Activated CD4-positive, CD25-positive, alpha-beta regulatory T cell treated with anti-CD3 and anti-CD28 coated beads, Interleukin-2, amount 50 U/mL, for 24 hours (primary cell): Measurements from ENCODE around the gene CABS1.

Experiments
- ATAC-seq, 2 donors: fragments of 150-1000 bp; cut with Tn5 transposase; one replicate each; pipeline ENCODE4 v1.10.0; 2021; ENCODE audit warnings: mild to moderate bottlenecking in 1 of 2, moderate library complexity in 1 of 2

Gene CABS1

DNA sequence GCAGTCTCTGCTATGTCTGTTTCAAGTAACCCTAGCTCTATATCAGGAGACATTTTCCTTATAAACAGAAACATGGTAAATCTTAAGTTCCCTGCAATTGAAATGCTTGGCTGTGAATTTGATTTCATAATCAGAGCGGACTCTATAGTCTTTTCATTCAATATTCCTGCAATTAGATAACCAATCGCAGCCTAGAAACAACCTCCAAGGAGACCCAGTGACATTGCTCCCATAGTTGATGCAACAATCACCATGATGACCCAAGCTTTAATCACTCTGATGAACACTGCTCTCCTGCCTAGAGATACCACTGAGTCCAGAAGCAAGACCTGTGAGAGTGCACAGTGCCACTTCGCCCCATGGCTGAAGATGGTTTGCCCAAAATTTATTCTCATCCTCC is at the start of gene CABS1:
Gene CABS1 (plus strand): TSS at position 301 of the 400 bp plus-strand sequence. CDS start 59 bp downstream, at position 360.
- ATAC-seq: no peak

DNA sequence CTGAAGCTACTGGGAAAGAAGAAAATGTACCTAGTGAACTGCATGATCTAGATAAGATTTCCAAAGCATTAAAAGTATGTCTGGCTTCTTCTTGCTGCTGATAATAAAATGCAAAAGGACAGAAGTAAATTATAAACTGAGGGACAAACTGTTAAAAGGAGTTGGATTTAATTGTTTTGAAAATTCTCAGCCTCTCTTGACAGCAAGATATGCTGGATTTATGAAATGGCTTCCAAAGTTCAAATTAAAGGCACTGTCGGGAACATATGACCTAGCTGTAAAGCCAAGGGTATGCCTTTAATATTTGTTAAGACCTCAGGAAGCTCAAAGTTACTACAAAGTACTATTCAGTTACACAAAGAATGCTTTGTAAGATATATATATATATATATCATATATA is 46.1 kb upstream of the CABS1 start:
- no peak for ATAC-seq

DNA sequence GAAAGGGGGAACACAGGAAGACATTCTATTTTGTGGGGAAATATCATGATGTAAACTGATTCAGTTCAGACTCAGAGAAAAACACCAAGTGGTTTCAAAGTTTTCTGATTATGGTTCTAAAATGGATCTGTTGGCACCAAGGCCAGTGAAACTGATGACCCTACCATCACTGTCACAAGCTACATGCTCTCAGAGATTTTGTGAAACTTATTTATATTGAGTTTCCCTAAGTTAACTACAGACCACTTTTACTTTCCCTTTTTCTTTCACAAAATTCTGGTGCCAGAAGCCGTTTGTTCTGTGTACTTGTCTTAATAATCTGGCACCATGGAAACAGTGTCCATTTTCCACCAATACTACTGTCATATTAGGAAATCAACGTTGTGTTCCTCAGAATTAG is 43.4 kb upstream of the CABS1 start:
- no peak for ATAC-seq

DNA sequence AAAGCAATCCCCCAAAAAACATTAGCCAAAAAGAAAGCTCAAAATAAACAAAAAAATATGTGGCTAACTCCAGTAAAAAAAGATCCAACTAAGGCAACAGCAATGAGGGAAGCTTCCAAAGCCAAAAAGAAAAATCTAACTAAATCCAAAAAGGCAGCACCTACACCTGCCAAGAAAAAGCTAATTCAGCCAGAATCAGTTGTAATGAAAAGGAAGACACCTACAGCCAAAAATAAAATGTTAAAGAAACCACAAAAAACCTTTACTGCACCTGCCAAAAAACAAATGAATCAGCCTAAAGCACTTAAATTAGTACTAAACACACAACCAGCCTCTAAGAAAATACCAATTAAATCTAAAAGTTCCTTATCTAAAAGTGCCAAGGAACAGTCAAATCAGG is 37.2 kb upstream of the CABS1 start:
- ATAC-seq: no peak

DNA sequence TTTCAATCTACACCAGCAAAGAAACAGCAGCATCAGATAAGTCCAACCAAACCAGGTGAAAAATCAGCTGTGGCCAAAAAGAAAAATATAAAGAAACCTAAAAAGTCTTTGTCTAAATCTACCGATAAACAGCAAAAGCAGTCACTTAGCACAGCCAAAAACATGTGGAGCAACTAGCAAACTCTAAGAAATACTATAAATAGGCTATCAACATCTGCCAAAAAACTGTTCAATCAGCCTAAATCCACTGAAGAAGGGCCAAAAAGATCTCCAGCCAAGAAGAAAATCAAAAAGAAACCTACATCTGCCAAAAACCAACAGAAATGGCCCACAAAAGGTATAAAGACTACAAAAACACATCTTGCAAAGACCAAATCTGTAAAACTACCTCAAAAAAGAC is 36.7 kb upstream of the CABS1 start:
- no peak for ATAC-seq

DNA sequence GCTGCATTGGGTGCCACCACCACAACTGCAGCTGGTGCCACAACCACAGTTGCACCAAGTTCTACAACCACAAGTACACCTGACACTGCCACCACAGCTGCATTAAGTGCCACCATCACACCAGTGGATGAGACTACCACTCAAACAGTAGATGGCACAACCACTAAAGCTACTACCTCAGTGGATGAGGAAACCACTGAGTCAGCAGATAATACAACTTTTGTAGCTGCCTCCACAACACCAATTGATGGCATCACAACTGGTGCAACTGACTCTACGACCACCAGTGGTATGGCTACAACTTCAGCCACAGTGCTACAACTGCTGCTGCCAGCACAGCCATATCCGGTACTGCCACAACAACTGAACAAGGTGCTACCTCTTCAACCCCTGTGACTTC is 35.1 kb upstream of the CABS1 start:
- no peak for ATAC-seq

DNA sequence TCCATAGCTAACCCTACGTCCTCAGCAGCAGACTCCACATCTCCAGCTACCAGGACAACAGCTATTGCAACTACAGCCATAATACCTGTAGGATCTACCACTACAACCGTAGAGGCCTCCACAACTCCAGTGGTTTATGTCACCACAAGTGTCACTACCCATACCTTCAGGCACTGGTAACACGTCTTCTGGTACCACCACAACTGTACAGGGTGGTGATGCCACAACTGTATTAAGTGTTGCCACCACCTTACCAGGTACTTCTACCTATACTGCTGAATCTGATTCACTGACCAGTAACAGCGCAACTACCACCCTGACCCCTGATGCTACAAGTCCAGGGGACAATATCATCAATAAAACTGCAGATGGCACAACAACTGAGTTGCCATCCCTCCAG is 34.6 kb upstream of the CABS1 start:
- ATAC-seq: no peak

DNA sequence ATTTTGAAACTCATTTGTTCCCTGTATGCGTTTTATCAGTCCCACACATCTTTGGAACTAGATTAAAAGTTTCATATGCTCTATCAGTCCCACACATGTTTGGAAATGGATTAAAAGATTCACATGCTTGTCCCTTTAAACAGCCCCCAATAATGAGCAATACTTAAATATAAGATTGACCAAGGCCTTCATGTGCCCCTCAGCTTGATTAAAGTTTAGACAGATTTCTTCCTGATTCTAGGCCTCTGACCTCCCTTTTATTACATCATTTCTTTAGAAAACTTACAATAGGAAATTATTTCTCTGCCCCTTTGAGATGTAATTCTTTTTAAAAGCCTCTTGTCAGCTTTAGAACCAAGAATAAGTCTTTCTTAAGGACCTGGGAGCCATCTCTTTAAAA is 31.7 kb upstream of the CABS1 start:
- ATAC-seq: no peak

DNA sequence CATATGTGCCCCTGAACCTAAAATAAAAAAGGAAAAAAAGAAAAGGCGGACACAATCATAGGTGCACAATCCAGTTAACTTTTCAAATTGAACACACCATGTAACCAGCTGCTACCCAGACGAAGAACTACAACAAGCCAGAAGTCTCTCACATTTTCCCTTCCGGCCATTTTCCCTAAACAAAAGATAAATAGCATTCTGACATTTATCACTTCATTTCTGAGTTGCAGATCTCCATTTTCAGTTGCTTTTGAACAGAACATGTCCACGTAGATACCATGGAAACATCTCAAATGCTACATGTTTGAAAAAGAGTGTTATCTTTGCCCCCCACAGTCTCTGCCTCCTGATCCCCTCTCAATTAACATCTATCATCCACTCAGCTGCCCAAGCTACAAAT is 29.2 kb upstream of the CABS1 start:
- ATAC-seq: no peak

DNA sequence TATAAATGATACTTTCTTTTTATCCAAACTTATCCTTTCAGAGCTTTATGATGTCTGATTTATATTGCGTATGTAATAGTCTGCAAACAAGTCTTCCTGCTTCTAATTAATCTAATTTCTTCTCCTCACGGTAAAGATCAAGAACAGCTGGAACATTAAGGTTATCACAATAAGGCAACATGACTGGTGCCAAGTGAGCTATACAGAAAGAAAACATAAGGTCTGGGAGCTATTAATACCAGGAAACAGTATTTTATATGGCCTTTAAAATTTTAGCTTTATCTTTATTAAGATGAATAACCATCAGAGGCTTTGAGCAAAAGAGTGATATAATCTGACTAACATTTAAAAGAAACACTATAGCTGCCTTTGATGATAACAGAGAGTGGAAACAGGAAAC is 28.7 kb upstream of the CABS1 start:
- no peak for ATAC-seq

DNA sequence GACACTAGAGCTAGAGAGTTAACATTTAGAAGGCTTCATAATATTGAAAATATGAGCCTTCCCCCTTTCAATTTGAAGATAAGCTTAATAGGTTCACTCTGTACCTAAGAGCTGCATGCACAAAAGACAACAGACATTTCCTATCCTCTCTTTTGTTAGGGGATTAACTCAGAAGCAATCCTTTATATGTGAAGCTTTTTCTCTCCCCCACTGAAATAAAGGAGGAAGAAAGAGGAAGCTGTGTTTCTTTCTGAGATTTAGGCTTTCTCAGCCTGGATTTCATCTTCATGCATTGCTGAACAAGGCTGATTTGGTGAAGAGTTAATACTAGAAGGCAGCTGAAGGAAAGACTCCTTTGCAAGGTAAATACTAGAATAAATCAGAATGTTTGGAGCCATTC is 21.0 kb upstream of the CABS1 start:
- no peak for ATAC-seq

DNA sequence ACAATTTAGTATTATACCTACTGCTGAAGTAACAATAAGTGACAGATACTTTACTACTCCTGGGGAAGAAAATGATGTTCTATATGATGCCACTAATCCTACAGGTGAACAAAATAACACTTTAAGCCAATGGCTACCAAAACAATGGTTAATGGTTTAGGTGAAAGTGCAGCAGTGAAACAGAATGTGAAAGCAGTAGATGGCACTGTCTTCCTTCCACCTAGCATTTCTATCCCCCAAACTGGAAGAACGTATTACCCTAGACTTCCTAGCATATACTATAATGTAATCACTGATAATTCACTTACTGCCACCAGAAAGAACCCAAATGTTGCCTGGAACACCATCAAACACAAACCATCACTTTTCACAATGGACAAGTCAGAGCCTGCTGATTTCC is 18.9 kb upstream of the CABS1 start:
- ATAC-seq: no peak

DNA sequence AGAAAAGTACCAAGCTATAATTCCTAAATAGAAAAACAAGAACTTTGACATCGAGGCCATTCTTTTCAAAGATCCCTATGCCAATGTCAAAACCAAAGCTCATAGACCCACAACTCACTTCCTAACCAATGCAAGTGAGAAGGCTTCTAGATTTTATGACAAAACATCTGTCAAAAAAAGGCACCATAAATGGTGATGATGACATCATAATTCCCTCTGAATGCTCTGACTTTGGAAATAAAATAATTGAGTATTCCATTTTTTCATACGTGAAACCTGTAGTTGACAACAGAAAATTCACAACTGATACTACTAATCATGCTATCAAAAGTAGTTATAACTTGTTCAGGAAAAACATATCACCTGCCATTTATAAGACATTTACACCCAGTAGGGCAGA is 8.7 kb upstream of the CABS1 start:
- ATAC-seq: no peak

DNA sequence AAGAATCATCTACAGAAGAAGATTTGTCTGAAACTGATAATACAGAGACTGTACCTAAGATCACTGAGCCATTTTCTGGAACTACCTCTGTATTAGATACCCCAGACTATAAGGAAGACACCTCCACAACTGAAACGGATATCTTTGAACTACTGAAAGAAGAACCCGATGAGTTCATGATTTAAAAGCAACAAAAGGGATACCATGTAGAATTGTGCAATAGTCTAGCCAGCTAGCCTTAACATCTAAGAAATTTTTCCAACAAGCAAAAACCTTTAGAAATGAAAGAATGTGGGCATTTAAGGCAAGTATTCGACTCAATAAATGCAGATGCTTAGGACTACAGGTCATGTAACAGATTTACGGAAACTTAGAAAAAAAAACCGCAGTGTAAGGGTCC is 1.3 kb downstream of the CABS1 start:
- no peak for ATAC-seq

DNA sequence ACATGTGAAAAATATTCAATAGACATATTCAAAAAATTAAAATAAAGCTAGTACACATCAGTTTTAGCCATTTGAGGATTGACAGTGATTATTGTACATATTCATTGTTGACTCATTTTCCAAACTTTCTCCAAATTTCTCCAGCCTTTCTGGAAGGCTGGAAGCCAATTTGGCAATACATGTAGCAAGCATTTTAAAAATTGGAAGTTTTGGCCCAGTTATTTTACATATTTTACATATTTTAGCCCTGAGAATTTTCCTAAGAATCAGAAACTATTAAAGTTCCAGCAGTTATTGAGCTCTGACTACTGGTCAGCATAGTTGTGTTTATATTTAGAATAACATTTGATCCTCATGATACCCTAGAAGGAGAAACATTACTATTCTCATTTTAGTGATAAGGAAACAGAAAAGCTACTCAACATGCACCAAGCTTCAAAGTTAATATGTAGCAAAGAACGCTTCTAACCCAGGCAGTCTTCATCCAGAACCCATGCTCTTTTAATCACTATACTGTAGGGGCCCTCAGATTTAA is 3.2 kb downstream of the CABS1 start:
- ATAC-seq: no peak

DNA sequence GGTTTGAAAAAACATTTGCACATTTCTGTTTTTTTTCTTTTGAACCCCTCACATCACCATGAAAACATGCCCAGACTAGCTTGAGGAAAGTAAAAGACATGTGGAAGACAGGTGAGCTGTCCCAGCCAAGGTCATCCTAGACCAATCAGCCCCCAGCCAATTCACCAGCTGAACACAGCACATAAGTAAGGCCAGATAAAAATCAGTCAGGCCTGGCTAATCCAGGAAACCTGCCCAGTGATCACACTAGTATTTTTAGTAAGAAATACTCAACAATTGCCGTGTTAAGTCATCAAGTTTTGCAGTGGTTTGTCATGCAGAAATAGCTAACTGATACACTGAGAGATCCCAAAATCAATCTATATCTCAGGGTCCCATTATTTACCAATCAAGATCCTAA is 21.4 kb downstream of the CABS1 start:
- ATAC-seq: no peak

DNA sequence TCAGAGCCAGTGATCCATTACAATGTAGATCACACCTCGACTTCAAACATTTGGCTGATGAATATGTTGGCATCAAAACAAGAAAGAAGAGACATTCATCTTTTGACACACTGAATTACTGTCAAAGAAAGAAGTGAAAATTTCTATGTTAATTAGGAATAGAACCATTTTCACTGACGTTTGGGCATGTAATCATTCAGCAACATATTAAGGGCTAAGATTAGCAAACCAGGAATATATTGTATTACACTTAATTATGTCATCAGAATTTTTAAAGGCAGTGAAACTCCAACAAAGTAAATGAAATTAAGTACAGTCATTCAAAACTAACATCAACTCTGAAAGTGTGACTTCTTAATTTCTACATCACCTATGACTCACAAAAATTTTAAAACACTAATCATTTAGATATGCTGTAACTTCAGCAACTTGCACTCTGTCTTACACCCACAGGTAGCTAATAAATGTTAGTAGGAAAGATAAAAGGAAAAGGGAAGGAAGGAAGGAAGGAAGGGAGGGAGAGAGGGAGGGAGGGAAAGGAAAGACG is 24.4 kb downstream of the CABS1 start:
- ATAC-seq: no peak

DNA sequence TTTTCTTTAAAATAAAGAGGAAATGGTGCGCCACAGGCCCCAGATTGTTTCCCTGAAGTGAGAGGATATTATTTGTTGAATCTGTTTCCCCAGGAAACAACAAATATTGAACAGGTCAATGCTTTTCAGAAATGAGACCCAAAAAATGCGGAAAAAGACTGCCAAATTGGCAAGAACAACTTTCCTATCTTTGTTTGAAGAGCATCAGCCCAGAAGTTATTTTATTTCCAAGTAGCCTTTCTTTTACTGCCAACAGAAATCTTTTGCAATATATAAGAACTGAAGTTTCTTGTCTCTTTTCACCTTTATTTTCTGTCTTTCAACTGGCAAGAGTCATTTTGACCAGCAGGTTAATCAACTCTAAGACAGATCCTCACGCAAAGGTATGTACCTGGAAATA is 25.7 kb downstream of the CABS1 start, which contains the start of gene SMR3A:
Gene SMR3A (plus strand): TSS at position 301 of the 400 bp plus-strand sequence. CDS start 1,356 bp downstream, outside the sequence.
- no peak for ATAC-seq

DNA sequence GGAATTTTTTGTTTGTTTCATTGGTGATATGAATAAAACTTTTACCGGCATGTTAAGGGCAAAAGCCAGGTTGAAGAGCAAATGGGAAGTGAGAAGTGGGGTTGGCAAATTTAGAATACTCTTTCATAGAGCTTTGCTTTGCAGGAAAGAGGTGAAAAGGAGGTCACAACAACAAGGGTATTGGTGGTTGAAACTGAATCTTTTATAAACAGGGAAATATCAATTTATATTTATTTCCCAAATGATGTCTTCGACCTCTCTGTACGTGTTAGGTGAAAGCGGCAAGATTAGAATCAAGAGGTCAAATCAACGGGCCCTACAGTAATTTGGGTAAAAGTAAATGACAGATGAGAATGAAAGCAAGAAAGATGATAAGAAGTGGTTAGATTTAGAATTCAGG is 29.2 kb downstream of the CABS1 start:
- ATAC-seq: no peak

DNA sequence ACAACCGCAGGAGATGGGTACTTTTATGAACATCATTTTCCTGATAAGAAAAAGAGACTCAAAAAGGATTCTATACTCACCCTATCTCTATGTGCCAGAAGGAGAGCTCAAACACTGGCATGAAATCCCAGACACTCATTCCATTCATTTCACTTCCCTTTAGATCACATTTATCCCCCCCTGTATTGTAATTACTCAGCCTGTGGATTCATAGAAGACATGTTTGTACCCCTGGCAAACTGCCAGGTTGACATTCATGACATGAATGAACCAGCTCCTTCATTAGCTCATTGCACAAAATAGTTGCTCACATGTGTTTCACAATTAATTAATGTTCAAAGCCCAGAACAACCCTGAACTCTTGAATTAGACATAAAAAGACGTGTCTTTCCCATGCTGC is 30.7 kb downstream of the CABS1 start:
- no peak for ATAC-seq

DNA sequence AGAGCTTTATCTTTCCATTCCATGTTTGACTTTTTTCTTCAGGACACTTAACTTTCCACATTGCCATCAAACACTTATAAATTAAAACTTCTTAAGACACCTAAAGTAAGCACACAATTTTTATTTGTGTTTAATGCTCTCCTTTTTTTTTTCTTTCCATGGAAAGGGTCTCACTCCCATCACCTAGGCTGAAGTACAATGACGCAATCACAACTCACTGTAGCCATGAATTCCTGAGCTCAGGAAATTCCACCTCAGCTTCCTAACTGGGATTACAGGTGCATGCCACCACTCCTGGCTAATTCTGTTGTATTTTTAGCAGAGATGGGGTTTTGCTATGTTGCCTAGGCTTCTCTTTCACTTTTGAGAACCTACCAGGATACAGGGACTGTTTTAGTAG is 33.0 kb downstream of the CABS1 start:
- ATAC-seq: no peak

DNA sequence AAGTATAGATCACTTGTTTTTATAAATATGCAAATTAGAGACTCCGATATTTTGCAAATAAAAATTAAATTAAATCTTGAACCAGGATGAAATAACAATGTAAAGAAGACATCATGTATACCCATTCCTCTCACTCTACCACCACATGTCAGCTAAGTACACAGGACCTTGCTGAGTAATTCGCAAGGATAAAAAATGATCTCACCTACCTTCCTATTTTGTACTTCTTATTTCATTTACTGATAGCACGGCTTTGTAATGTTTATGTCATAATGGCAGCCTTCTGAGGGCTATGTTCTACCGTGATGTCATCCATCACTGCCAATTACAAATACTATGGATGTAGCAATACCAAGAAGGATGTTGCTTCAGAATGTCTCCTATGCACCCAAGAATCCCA is 37.2 kb downstream of the CABS1 start:
- no peak for ATAC-seq

DNA sequence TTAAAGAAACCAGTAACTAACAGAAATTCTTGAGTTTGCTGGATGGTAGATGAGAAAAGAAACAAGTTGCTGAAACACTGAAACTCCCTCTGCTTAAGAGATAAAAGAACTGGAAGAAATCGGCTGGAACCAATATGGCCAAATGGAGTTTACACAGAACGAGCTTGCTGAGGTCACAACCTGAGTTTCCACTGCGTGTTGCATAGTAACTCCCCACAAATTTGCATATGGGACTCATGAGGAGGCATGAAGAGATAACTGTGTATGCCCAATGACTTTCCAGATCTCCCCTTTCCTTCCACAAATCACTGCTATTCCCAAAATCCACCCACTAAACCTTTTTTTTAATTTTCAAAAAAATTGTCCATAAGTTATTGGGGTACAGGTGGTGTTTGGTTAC is 38.0 kb downstream of the CABS1 start:
- ATAC-seq: no peak

DNA sequence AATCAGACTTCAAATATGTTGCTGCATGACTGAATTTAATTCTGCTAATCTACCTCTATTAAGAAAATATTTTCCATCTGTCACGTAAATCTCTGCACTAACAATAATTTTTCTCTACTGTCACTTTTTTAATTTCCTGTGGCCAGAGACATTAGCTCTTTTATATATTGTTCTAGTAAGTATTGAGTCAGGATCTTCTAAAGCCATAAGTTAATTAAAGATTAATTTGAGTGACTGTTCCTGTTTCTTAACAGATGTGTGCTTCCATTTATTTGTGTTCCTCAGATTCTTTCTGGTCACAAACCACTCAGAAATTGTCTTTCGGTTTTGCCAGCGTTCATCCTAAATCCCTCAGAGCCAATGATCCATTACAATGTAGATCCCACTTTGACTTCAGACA is 45.8 kb downstream of the CABS1 start:
- no peak for ATAC-seq

DNA sequence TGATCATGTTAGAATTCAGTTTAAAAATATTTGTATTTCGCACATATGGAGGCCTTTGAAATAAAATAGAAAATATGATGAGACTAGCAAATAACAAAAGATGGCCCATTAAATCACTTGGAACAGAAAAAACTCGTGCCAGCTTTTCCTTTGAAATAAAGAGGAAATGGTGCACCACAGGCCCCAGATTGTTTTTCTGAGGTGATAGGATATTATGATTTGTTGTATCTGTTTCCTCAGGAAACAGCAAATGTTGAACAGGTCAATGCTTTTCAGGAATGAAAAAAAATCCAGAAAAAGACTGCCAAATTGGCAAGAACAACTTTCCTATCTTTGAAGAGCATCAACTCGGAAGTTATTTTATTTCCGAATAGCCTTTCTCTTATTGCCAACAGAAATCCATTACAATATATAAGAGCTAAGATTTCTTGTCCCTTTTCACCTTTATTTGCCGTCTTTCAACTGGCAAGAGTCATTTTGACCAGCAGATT is 48.0 kb downstream of the CABS1 start, which contains the start of gene SMR3B:
Gene SMR3B (plus strand): TSS at position 441 of the 491 bp plus-strand sequence. CDS start 1,380 bp downstream, outside the sequence.
- ATAC-seq: no peak
